ENCODE data around the gene WDR18. TPM values are rescaled to one million over a fixed set of nuclear protein-coding genes. Genes with fewer than 3 reads are reported as not detected.

The WDR18 gene
- total RNA-seq, 4 donors from 2014 or later = 13.6 to 34.9 (median 17.3) TPM

DNA sequence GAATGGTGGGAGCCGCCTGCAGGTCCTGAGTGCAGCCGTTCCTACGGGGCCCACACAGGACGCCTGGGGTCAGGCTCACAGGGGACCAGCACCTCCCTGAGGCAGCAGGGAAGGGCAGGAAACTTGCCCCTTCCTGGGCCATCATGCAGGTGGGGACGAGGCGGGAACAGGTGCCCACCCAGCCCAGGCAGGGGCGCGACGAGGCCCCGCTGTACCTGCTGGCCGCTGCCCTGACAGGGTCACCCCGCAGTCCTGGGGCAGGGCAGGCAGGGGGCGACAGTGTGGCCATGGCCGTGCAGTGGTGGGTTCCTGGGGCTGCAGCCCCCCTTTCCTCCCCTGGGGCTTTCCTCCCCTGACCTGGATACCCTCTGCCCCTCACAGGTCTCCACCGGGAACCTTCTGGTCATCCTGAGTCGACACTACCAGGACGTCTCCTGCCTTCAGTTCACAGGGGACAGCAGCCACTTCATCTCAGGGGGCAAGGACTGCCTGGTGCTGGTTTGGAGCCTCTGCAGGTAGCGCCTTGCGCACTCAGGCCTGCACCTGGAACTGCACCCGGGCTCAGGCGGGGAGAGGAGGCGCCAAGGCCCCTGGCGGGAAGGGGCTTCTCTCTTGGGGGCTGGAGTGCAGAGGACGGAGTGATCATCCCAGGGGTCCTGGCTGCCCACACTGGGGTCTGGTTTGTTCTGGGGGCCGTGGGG is 5.4 kb downstream of the WDR18 start:
- no peak for DNase-seq
- no peak overlapping the region for H3K4me3 ChIP-seq
- H3K27me3 ChIP-seq = no peaks in the 10 kb centered on the region
- no peaks in the 10 kb centered on the region for H3K9me3 ChIP-seq
- peaks cover 5 to 6% of the 10 kb centered on the region in 2 donors for H3K4me1 ChIP-seq
- no peaks in the 10 kb centered on the region for H3K36me3 ChIP-seq
- TF ChIP-seq, protein P1, sequence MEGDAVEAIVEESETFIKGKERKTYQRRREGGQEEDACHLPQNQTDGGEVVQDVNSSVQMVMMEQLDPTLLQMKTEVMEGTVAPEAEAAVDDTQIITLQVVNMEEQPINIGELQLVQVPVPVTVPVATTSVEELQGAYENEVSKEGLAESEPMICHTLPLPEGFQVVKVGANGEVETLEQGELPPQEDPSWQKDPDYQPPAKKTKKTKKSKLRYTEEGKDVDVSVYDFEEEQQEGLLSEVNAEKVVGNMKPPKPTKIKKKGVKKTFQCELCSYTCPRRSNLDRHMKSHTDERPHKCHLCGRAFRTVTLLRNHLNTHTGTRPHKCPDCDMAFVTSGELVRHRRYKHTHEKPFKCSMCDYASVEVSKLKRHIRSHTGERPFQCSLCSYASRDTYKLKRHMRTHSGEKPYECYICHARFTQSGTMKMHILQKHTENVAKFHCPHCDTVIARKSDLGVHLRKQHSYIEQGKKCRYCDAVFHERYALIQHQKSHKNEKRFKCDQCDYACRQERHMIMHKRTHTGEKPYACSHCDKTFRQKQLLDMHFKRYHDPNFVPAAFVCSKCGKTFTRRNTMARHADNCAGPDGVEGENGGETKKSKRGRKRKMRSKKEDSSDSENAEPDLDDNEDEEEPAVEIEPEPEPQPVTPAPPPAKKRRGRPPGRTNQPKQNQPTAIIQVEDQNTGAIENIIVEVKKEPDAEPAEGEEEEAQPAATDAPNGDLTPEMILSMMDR (IDR thresholded peaks at IDR 0.05) = no peak
- no peak for TF ChIP-seq POLR2A (IDR thresholded peaks at IDR 0.05)
- no peak overlapping the region for H3K27ac ChIP-seq
- intact Hi-C loops (cut with DNase I; ENCODE audit: low total_unique reads) = loop anchor here (10.0 kb wide), 1 partner anchor 125 kb away; no protein-coding TSS in a partner anchor

DNA sequence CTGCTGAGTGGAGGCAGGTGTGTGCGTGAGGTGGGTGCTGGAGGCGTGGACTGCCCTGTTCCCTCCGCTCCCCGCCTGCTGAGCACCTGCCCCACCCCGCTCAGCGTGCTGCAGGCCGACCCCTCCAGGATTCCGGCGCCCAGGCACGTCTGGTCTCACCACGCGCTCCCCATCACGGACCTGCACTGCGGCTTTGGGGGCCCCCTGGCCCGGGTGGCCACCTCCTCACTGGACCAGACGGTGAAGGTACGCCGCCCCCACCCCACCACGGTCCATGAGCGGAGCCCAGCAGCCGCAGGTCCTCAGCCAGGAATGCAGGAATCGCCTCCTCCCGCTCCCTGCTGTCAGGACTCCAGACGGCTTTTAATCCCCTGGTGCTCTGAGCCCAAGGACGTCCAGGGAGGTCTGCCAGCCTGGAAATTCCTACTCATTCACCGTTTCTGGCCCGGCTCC is 6.0 kb downstream of the WDR18 start:
- H3K27me3 ChIP-seq = no peaks in the 10 kb centered on the region
- DNase-seq = no peak
- TF ChIP-seq, protein P1 (IDR thresholded peaks at IDR 0.05) = no peak
- no peak for TF ChIP-seq POLR2A (IDR thresholded peaks at IDR 0.05)
- peaks cover 0 to 2% of the 10 kb centered on the region in 2 donors for H3K4me1 ChIP-seq
- no peak overlapping the region for H3K27ac ChIP-seq
- H3K9me3 ChIP-seq = no peaks in the 10 kb centered on the region
- H3K4me3 ChIP-seq = no peak overlapping the region
- H3K36me3 ChIP-seq = no peaks in the 10 kb centered on the region
- intact Hi-C loops (cut with DNase I; ENCODE audit: low total_unique reads) = no loop called here

DNA sequence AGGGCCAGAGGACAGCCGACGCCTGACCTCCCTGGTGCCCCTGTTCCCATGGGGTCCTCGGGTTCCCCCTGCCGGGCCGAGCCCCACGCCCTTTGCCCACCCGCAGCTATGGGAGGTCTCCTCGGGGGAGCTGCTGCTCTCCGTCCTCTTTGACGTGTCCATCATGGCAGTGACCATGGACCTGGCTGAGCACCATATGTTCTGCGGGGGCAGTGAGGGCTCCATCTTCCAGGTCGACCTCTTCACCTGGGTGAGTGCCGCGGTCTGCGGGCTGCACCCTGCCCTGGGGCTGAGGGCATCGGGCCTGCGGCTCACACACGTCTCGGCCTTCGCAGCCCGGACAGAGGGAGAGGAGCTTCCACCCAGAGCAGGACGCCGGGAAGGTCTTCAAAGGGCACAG is 6.6 kb downstream of the WDR18 start:
- intact Hi-C loops (cut with DNase I; ENCODE audit: low total_unique reads) = no loop called here
- Histone ChIP-seq H3K36me3 (no peaks in the 10 kb centered on the region), H3K27me3 (peaks cover 0 to 2% of the 10 kb centered on the region in 2 donors), H3K9me3 (no peaks in the 10 kb centered on the region), H3K4me3 (no peak overlapping the region), H3K27ac (no peak overlapping the region), H3K4me1 (no peaks in the 10 kb centered on the region)
- DNase-seq = no peak
- TF ChIP-seq POLR2A (IDR thresholded peaks at IDR 0.05) = no peak
- TF ChIP-seq, protein P1 (IDR thresholded peaks at IDR 0.05) = no peak

DNA sequence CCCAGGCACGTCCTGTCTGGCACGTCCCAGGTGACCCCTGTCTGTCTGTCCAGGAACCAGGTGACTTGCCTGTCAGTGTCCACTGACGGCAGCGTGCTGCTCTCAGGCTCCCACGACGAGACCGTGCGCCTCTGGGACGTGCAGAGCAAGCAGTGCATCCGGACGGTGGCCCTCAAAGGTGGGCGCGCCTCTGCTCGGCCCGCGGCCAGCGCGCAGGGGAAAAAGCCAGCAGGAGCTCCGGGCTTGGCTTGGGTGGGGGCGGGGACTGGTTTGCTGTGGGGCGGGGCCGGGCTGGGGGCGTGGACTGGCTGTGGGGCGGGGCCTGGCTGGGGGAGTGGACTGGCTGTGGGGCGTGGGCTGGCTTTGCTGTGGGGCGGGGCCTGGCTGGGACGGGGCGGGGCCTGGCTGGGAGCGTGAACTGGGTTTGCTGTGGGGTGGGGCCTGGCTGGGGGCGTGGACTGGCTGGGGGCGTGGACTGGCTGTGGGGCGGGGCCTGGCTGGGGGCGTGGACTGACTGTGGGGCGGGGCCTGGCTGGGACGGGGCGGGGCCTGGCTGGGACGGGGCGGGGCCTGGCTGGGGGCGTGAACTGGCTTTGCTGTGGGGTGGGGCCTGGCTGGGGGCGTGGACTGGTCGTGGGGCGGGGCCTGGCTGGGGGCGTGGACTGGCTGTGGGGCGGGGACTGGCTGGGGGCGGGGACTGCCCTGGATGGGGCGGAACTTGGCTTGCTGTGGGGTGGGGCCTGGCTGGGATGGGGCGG is 7.2 kb downstream of the WDR18 start:
- Histone ChIP-seq H3K4me1 (no peaks in the 10 kb centered on the region), H3K27ac (no peak overlapping the region), H3K36me3 (no peaks in the 10 kb centered on the region), H3K9me3 (no peaks in the 10 kb centered on the region), H3K27me3 (peaks cover 0 to 8% of the 10 kb centered on the region in 2 donors), H3K4me3 (no peak overlapping the region)
- peak in 1 of 2 donors; percentile 23 for DNase-seq
- no peak for TF ChIP-seq POLR2A (IDR thresholded peaks at IDR 0.05)
- TF ChIP-seq, protein P1 (IDR thresholded peaks at IDR 0.05) = no peak
- intact Hi-C loops (cut with DNase I; ENCODE audit: low total_unique reads) = no loop called here

All from uterus (tissue), 4 donors.